Activated CD4-positive, alpha-beta T cell treated with anti-CD3 and anti-CD28 coated beads, Interleukin-2, amount 50 U/mL, for 1 hour (primary cell): ENCODE results near the gene REV1.
"Not testable (repeated sequence)": the region's sequence is repeated elsewhere in the genome, so short reads cannot be mapped to it uniquely, and the experiment has no call there.

ENCODE experiments used
- DNase-seq: peaks from one replicate; pipeline ENCODE4 v3.0.0-alpha.2; 2020

REV1 gene

GRCh38 chr2:99485824-99486223 lies 4.0 kb downstream of the REV1 start:
- DNase-seq = no peak

DNA sequence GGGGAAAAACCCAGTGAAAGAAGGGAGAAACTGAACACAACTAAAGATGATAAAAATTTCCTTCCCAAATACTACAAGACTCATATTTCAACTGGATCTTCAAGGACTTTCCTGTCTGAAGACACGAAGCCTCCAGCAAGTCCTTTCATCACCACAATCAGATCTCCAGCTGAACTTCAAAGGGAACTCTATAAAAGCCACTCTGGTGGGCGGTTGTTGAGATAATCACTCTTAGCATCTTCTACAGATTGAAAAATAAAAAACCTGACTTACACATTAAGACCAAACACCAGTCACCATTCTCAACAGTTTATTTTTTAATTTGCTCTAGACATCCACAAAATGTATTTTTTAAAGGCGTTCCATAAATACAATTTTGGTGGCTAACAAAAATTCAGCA lies 4.4 kb downstream of the REV1 start:
- no peak for DNase-seq

- DNase-seq = no peak
Observed at GRCh38 chr2:99484205-99484604, 5.6 kb downstream of the REV1 start.

DNA sequence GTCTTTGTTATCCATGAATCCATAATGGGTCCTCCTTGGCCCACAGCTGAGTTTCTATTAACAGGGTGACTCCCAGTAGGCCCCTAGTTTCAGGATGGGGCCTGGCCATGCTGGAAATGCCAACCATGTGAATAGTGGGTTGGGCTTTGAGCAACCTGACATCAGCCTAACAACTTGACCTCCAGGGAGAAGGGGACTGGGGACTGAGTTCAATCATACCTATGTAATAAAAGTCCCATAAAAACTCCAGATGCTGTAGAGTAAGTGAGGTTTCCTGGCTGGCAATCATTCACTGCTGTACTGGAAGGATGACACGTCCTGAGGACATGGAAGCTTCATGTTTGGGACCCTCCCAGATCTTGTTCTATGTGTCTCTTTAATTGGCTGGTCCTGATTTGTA lies 7.9 kb downstream of the REV1 start:
- no peak for DNase-seq

- DNase-seq = no peak
Observed at GRCh38 chr2:99481527-99481926, 8.3 kb downstream of the REV1 start.

DNA sequence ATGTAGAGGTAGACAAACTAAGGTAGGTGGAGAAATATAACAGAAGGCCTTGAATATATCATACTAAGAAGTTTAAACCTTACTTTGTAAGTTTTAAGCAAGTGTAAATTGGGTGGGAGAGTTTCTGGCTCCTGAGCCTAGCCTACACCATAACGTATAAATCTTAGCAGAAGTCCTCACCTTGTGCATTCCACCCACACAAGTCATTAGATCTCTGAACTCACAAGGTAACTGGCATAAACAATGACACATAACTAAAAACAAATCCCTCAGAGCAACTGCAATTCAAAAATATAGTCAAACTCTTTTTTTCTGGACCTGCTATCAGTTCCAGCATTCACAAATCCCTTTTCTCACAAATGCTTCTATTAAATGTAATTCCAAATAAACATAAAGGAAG lies 9.4 kb downstream of the REV1 start:
- no peak for DNase-seq

DNA sequence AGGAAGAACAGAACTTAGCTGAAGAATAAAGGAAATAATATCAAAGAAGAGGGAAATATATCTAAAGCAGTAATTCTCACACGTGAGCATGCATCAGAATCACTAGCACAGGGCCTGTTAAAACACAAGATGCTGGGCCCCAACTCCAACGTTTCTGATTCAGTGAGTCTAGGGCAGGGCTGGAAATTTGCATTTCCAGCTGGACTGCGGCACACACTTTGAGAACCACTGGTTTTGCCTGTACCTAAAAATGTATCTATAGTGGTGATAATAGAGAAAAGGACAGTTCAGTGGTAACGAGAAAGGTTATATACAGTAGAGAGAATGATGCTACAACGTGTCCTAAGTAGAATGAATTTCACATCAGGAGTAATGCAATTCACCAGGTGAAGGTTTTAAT lies 11.2 kb downstream of the REV1 start:
- DNase-seq = no peak

GRCh38 chr2:99477054-99477453 lies 12.8 kb downstream of the REV1 start:
- no peak for DNase-seq

DNA sequence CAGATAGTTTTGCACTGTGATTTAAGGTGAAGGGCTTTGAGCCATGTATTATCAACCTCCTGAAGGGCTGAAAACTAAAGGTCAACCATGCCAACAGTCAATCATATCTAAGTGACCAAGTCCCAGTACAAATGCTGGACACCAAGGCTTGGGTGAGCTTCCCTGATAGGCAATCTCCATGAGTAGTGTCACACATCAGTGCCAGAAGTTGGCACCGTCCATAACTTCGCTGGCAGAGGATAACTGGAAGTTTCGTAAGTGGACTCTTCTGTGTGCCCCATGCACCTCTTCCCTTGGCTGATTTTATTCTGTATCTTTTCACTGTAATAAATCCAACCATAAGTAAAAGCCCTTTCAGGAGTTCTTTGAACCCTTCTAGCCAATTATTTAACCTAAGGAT lies 13.2 kb downstream of the REV1 start:
- no peak for DNase-seq

DNA sequence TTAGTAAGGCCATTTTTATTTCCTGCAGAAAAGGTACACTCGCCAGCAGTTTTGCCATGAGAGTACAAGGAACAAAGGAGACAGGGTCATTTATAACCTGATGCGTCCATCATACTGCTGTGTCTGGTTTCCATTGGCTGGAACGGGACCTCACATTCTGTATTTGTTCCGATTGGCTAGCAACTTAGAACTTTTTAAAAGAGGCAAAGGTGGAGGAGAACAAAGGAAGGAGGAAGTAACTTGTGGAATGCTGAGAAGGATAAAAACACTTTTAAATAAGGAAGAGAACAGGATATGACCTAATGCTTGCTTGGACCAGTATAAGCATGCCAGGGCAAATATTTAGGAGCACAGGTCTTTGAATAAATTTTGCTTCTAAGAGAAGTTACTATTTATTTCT lies 14.7 kb downstream of the REV1 start:
- DNase-seq = not testable (repeated sequence)

DNA sequence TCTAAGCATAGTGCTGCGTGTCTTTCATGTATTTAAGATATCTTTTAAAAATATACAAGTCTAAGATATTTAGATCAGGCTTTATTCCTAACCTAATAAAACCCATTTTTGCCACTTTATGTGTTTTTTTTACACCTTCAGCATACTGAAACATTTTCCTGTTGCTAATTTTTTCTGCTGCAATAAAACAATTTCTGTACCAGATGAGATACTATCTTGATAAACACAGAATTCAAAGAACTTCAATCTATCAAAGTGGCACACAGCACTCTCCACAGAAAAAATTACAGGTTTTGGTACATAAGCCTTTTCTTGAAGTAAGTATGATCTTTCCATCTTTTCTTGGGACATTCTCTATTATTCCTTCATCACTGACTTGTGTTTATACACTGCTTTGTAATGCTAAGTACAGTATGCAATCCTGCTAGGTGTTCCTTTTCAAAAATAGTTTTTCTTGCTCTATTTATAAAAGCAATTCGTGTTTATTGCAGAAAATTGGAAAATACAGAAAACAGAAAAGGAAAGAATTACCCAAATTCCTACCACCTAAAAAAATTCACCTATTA lies 16.2 kb downstream of the REV1 start:
- no peak for DNase-seq

DNA sequence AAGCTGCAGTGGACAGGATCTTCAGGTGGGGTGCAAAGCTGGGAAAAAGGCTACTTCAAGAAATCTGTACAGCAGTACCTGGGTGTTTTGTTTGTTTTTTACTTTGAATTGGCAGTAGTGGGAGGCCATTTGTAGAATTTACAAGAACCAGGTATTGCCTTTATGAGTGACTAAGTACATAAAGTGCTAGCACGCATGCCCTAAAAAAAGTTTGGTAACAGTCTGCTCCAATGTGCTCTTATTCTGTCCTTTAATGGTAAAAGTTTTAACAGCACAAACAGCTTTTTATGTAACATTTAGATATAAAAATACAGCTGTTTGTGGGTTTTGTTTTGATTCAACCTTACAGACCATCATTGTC lies 17.2 kb downstream of the REV1 start:
- DNase-seq = no peak

GRCh38 chr2:99471654-99472599 lies 17.9 kb downstream of the REV1 start:
- no peak for DNase-seq

- DNase-seq = no peak
Observed at GRCh38 chr2:99470957-99471356, 18.9 kb downstream of the REV1 start.

DNA sequence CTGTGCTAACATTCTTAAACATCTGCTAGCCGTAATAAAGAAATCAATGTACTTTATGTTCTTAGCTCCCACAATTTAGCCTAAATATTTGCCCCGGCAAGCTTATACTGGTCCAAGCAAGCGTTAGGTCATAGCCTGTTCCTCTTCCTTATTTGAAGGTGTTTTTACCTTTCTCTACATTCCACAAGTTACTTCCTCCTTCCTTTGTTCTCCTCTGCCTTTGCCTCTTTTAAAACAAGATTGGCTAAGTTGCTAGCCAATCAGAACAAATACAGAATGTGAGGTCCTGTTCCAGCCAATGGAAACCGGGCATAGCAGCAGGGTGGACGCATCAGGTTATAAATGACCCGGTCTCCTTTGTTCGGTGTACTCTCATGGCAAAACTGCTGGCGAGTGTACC lies 19.4 kb downstream of the REV1 start:
- DNase-seq = not testable (repeated sequence)

GRCh38 chr2:99469394-99469793 lies 20.4 kb downstream of the REV1 start:
- DNase-seq = no peak

DNA sequence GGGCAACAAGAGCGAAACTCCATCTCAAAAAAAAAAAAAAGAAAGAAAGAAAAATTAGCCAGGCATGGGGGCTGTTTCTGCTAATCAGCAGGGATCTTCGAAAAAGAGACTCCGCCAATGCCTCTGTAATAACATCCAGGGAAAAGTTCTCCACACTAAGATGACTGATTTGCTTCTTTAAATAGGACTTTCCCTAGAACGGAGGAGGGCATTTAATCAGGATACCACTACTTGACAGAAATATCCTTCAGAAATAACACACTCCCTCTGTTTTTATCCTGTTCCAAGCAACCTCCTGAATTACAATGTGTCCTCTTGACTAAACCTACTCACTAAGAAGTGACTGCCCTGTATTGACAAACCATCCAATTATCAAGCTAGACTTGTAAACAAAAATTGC lies 21.7 kb downstream of the REV1 start:
- no peak for DNase-seq

- no peak for DNase-seq
Observed at GRCh38 chr2:99467390-99467789, 22.4 kb downstream of the REV1 start.

DNA sequence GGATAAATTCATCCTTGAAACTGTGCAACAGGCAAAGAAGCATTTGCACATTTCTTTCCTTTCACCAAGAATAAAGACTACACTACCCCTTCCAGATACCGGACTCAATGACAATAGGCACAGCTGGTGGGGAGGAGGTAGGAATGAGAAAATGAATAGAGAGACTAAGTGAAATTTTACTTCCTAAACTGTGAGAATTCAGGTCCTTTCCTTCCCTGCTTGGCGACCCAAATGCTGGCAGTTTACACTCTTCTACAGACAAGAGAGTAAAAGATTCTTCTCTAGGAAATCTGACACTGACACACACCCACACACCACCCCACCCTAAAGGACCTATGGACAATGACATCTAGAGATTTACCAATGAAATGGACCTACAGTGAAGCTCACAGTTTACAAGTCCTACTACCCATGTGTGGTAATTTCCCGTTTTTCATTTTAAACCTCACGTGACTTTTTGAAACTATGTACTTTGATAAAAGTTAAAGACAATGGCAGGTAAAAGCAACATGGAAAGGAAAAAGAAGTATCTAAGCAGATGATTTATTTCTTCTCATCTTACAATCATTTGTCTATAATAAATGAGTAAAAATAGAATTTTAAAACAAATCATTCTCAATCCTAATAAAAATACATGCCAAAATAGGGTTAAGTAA lies 27.9 kb downstream of the REV1 start:
- no peak for DNase-seq

DNA sequence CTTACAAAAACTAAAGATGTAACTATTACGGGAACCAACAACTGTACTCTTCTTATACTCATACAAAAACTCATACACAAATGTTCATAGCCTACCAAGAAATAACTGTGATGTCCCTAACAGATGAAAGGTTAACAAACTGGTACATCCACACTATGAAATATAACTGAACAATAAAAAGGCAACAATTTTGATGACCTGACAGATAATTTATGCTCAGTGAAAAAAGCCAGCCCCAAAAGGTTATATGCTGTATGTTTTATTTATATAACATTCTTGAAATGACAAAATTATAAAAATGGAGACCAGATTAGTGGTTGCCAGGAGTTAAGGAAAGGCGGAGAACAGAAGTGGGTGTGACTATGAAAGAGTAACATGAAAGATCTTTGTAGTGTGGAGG lies 31.3 kb downstream of the REV1 start:
- no peak for DNase-seq

- no peak for DNase-seq
Observed at GRCh38 chr2:99451686-99452085, 38.1 kb downstream of the REV1 start.

- no peak for DNase-seq
Observed at GRCh38 chr2:99451280-99451679, 38.5 kb downstream of the REV1 start.

GRCh38 chr2:99450199-99450598 lies 39.6 kb downstream of the REV1 start:
- no peak for DNase-seq

DNA sequence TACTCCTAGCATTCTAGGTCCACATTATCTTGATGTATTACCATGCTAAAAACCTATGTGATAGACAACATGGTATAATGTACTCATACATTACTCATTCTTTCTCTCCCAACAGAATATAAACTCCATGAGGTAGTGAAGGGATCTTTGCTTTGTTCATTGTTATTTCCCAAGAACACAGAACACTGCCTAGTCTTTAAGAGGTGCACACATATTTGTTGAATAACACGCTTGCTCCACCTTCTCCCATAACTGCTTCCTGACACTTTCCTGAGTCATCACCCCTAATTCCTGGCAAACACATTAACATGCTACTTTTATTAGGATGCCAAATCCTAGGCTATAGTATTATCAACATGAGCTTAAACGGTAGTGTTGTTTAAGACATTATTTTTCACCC lies 41.3 kb downstream of the REV1 start:
- DNase-seq = no peak
